HUES6 (cell line): ENCODE measurements around the gene TRIM24.

Source experiments
- H3K27ac ChIP-seq: 2 replicates; pipeline ENCODE4 v1.7.0; 2013; ENCODE audit warnings: low read depth, mild to moderate bottlenecking, low read length, inconsistent platforms
- H3K27me3 ChIP-seq: 2 replicates; pipeline ENCODE4 v1.6.1; 2013; ENCODE audit warnings: low read length; ENCODE audit not compliant: control insufficient read depth, insufficient read depth
- H3K36me3 ChIP-seq: 2 replicates; pipeline ENCODE4 v1.6.1; 2013; ENCODE audit warnings: low read length; ENCODE audit not compliant: control insufficient read depth, insufficient read depth
- H3K4me1 ChIP-seq: 2 replicates; pipeline ENCODE4 v1.6.1; 2013; ENCODE audit warnings: low read length; ENCODE audit not compliant: control insufficient read depth, insufficient read depth
- H3K4me3 ChIP-seq: 2 replicates; pipeline ENCODE4 v1.5.1; 2013; ENCODE audit warnings: low read depth, low read length
- H3K9ac ChIP-seq: one replicate; pipeline ENCODE4 v1.6.1; 2013; ENCODE audit warnings: mild to moderate bottlenecking, low read length
- H3K9me3 ChIP-seq: 2 replicates; pipeline ENCODE4 v1.6.1; 2013; ENCODE audit warnings: low read depth, low read length; ENCODE audit not compliant: control insufficient read depth, insufficient read depth

The TRIM24 gene

GRCh38 chr7:138579136-138579535 is 119.1 kb downstream of the TRIM24 start:
- Histone ChIP-seq H3K27ac (no peak overlapping the region), H3K36me3 (peaks cover 95% of the 10 kb centered on the region), H3K9me3 (no peaks in the 10 kb centered on the region), H3K4me1 (no peaks in the 10 kb centered on the region), H3K27me3 (no peaks in the 10 kb centered on the region), H3K9ac (no peak overlapping the region), H3K4me3 (no peak overlapping the region)

GRCh38 chr7:138579671-138580070 is 119.6 kb downstream of the TRIM24 start:
- H3K27me3 ChIP-seq: no peaks in the 10 kb centered on the region
- H3K4me1 ChIP-seq: no peaks in the 10 kb centered on the region
- H3K4me3 ChIP-seq: no peak overlapping the region
- H3K9ac ChIP-seq: no peak overlapping the region
- H3K27ac ChIP-seq: no peak overlapping the region
- peaks cover 95% of the 10 kb centered on the region for H3K36me3 ChIP-seq
- no peaks in the 10 kb centered on the region for H3K9me3 ChIP-seq

- no peaks in the 10 kb centered on the region for H3K9me3 ChIP-seq
- no peak overlapping the region for H3K27ac ChIP-seq
- no peaks in the 10 kb centered on the region for H3K27me3 ChIP-seq
- H3K4me3 ChIP-seq: no peak overlapping the region
- H3K4me1 ChIP-seq: no peaks in the 10 kb centered on the region
- H3K36me3 ChIP-seq: peaks cover 95% of the 10 kb centered on the region
- no peak overlapping the region for H3K9ac ChIP-seq
These were observed 121.0 kb downstream of the TRIM24 start for GRCh38 chr7:138581065-138581464.

GRCh38 chr7:138584283-138584682 is 124.2 kb downstream of the TRIM24 start:
- H3K9ac ChIP-seq: no peak overlapping the region
- H3K4me3 ChIP-seq: no peak overlapping the region
- no peak overlapping the region for H3K27ac ChIP-seq
- H3K9me3 ChIP-seq: no peaks in the 10 kb centered on the region
- peaks cover 84% of the 10 kb centered on the region for H3K36me3 ChIP-seq
- no peaks in the 10 kb centered on the region for H3K4me1 ChIP-seq
- no peaks in the 10 kb centered on the region for H3K27me3 ChIP-seq

- Histone ChIP-seq H3K27me3 (no peaks in the 10 kb centered on the region), H3K9ac (no peak overlapping the region), H3K27ac (no peak overlapping the region), H3K4me1 (no peaks in the 10 kb centered on the region), H3K4me3 (no peak overlapping the region), H3K9me3 (no peaks in the 10 kb centered on the region), H3K36me3 (peaks cover 80% of the 10 kb centered on the region)
These were observed 124.6 kb downstream of the TRIM24 start for GRCh38 chr7:138584696-138585095.

- Histone ChIP-seq H3K4me3 (no peak overlapping the region), H3K27me3 (no peaks in the 10 kb centered on the region), H3K4me1 (no peaks in the 10 kb centered on the region), H3K9me3 (no peaks in the 10 kb centered on the region), H3K9ac (no peak overlapping the region), H3K27ac (no peak overlapping the region), H3K36me3 (peaks cover 73% of the 10 kb centered on the region)
These were observed 125.4 kb downstream of the TRIM24 start for GRCh38 chr7:138585283-138585993.

- Histone ChIP-seq H3K4me1 (no peaks in the 10 kb centered on the region), H3K27ac (no peak overlapping the region), H3K9me3 (no peaks in the 10 kb centered on the region), H3K36me3 (peaks cover 55% of the 10 kb centered on the region), H3K27me3 (no peaks in the 10 kb centered on the region), H3K9ac (no peak overlapping the region), H3K4me3 (no peak overlapping the region)
These were observed 127.4 kb downstream of the TRIM24 start for GRCh38 chr7:138587485-138587884.

- Histone ChIP-seq H3K27ac (no peak overlapping the region), H3K4me3 (no peak overlapping the region), H3K36me3 (peaks cover 40% of the 10 kb centered on the region), H3K9ac (no peak overlapping the region), H3K4me1 (no peaks in the 10 kb centered on the region), H3K27me3 (no peaks in the 10 kb centered on the region), H3K9me3 (no peaks in the 10 kb centered on the region)
These were observed 128.9 kb downstream of the TRIM24 start for GRCh38 chr7:138588986-138589385.

- Histone ChIP-seq H3K9me3 (no peaks in the 10 kb centered on the region), H3K4me1 (no peaks in the 10 kb centered on the region), H3K27ac (no peak overlapping the region), H3K9ac (no peak overlapping the region), H3K27me3 (no peaks in the 10 kb centered on the region), H3K4me3 (no peak overlapping the region), H3K36me3 (peaks cover 28% of the 10 kb centered on the region)
These were observed 130.1 kb downstream of the TRIM24 start for GRCh38 chr7:138590154-138590553.

- H3K36me3 ChIP-seq: no peaks in the 10 kb centered on the region
- no peaks in the 10 kb centered on the region for H3K27me3 ChIP-seq
- no peak overlapping the region for H3K9ac ChIP-seq
- H3K4me1 ChIP-seq: no peaks in the 10 kb centered on the region
- no peaks in the 10 kb centered on the region for H3K9me3 ChIP-seq
- H3K4me3 ChIP-seq: no peak overlapping the region
- H3K27ac ChIP-seq: no peak overlapping the region
These were observed 135.4 kb downstream of the TRIM24 start for GRCh38 chr7:138595454-138595853.

- H3K27ac ChIP-seq: no peak overlapping the region
- no peak overlapping the region for H3K4me3 ChIP-seq
- no peaks in the 10 kb centered on the region for H3K27me3 ChIP-seq
- no peak overlapping the region for H3K9ac ChIP-seq
- H3K9me3 ChIP-seq: peaks cover 5% of the 10 kb centered on the region
- no peaks in the 10 kb centered on the region for H3K36me3 ChIP-seq
- no peaks in the 10 kb centered on the region for H3K4me1 ChIP-seq
These were observed 142.4 kb downstream of the TRIM24 start for GRCh38 chr7:138602451-138602850.
